BE2C (cell line): ENCODE measurements around the gene CA11.
"Not testable (repeated sequence)": the region's sequence is repeated elsewhere in the genome, so short reads cannot be mapped to it uniquely, and the experiment has no call there.

ENCODE experiments used
- DNase-seq: peaks from one replicate; pipeline ENCODE4 v3.0.0-alpha.2; 2020
- H3K27me3 ChIP-seq: fragments of 250-450 bp; sonication (Bioruptor Pico); 2 replicates; pipeline ENCODE4 v1.5.1; 2020; ENCODE audit warnings: mild to moderate bottlenecking
- H3K36me3 ChIP-seq: fragments of 250-450 bp; sonication (Bioruptor Pico); 2 replicates; pipeline ENCODE4 v1.5.1; 2020; ENCODE audit warnings: mild to moderate bottlenecking
- H3K4me1 ChIP-seq: fragments of 250-450 bp; sonication (Bioruptor Pico); 2 replicates; pipeline ENCODE4 v1.5.1; 2020
- H3K4me3 ChIP-seq: 2 replicates; pipeline ENCODE4 v1.5.1; 2011; ENCODE audit warnings: low read depth, low read length
- H3K9me3 ChIP-seq: fragments of 250-450 bp; sonication (Bioruptor Pico); 2 replicates; pipeline ENCODE4 v1.5.1; 2020
- CTCF ChIP-seq: IDR thresholded peaks from 2 replicates; pipeline ENCODE4 v1.5.1; 2012; ENCODE audit warnings: mild to moderate bottlenecking, low read depth, low read length

The CA11 gene

GRCh38 chr19:48683349-48683748 is 37.4 kb upstream of the CA11 start:
- H3K4me3 ChIP-seq: peak overlapping the region; percentile 28
- no peaks in the 10 kb centered on the region for H3K27me3 ChIP-seq
- no peaks in the 10 kb centered on the region for H3K9me3 ChIP-seq
- no peaks in the 10 kb centered on the region for H3K4me1 ChIP-seq
- peak; percentile 70 for DNase-seq
- no peak for TF ChIP-seq CTCF
- no peaks in the 10 kb centered on the region for H3K36me3 ChIP-seq

- no peak overlapping the region for H3K4me3 ChIP-seq
- no peaks in the 10 kb centered on the region for H3K36me3 ChIP-seq
- no peaks in the 10 kb centered on the region for H3K27me3 ChIP-seq
- H3K4me1 ChIP-seq: no peaks in the 10 kb centered on the region
- no peaks in the 10 kb centered on the region for H3K9me3 ChIP-seq
- TF ChIP-seq CTCF: no peak
- DNase-seq: no peak
Measured at GRCh38 chr19:48681127-48681470, 35.1 kb upstream of the CA11 start.

- H3K4me3 ChIP-seq: no peak overlapping the region
- no peaks in the 10 kb centered on the region for H3K27me3 ChIP-seq
- no peak for DNase-seq
- peaks cover 2% of the 10 kb centered on the region; the same call in 1 of the 2 replicates for H3K4me1 ChIP-seq
- TF ChIP-seq CTCF: no peak
- H3K36me3 ChIP-seq: no peaks in the 10 kb centered on the region
- no peaks in the 10 kb centered on the region for H3K9me3 ChIP-seq
Measured at GRCh38 chr19:48680436-48681126, 34.6 kb upstream of the CA11 start.

GRCh38 chr19:48680006-48680405 is 34.0 kb upstream of the CA11 start:
- not testable (repeated sequence) for DNase-seq, H3K9me3 ChIP-seq, H3K4me1 ChIP-seq, H3K4me3 ChIP-seq, H3K27me3 ChIP-seq, H3K36me3 ChIP-seq

GRCh38 chr19:48678201-48678600 is 32.2 kb upstream of the CA11 start:
- Histone ChIP-seq H3K4me3 (no peak overlapping the region), H3K9me3 (no peaks in the 10 kb centered on the region), H3K27me3 (no peaks in the 10 kb centered on the region), H3K4me1 (peaks cover 4% of the 10 kb centered on the region; the same call in 1 of the 2 replicates), H3K36me3 (no peaks in the 10 kb centered on the region)
- DNase-seq: no peak
- no peak for TF ChIP-seq CTCF

- no peaks in the 10 kb centered on the region for H3K36me3 ChIP-seq
- DNase-seq: no peak
- no peak for TF ChIP-seq CTCF
Measured at GRCh38 chr19:48676887-48677286, 30.9 kb upstream of the CA11 start.

More at GRCh38 chr19:48676887-48677286, 30.9 kb upstream of the CA11 start:
- Histone ChIP-seq H3K4me1 (peaks cover 4% of the 10 kb centered on the region; the same call in 1 of the 2 replicates), H3K27me3 (no peaks in the 10 kb centered on the region), H3K4me3 (no peak overlapping the region), H3K9me3 (no peaks in the 10 kb centered on the region)
